ENCODE data around the gene ZNF441. TPM values are rescaled to one million over a fixed set of nuclear protein-coding genes. Genes with fewer than 3 reads are reported as not detected.
"Not testable (repeated sequence)": the region's sequence is repeated elsewhere in the genome, so short reads cannot be mapped to it uniquely, and the experiment has no call there.

Gene ZNF441
- total RNA-seq (2014; rRNA removed; shearing (Covaris generic)) = 5.4 and 8.6 TPM in 2 replicates

- peak; percentile 94 for DNase-seq (ENCODE audit: low read depth)
These were observed at the start of gene ZNF441 for GRCh38 chr19:11766597-11767591. TSS of gene ZNF441 (plus strand) at chr19:11767000. CDS start at chr19:11767194, 194 bp downstream.

DNA sequence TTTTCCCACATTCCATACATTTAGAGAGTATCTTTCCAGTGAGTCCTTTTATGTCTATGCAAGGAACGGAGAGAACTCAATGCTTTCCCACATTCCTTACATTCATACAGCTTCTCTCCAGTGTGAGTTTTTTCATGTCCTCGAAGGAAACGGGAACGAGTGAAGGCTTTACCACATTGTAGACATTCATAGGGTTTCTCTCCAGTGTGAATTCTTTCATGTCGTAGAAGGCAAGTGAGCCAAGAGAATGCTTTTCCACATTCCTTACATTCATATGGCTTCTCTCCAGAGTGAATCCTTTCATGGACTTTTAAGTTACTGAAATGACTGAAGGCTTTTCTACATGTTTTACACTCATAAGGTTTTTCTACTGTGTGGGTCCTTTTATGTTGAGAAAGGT, 45.1 kb upstream of the ZNF441 start:
- DNase-seq (ENCODE audit: low read depth) = no peak

- no peak for DNase-seq (ENCODE audit: low read depth)
These were observed 44.4 kb upstream of the ZNF441 start for GRCh38 chr19:11722414-11722813.

DNA sequence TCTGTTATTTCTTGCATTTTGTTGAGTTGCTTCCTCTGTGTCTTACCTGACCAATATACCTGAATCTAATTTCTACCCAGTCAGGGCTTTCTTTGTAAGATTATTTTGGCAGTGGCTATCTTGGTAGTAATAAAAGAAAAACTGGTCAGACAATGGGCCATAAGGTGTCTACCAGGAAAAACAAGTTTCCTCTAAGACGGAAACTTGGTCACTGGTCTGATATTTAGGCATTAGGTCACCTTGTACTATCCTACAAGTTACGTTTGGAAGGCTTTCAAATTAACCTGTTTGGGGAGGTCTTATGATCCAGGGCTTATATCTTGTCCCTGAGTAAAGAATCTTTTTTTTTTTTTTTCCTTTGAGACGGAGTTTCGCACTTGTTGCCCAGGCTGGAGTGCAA, 37.2 kb upstream of the ZNF441 start:
- no peak for DNase-seq (ENCODE audit: low read depth)

GRCh38 chr19:11735375-11735774, 31.4 kb upstream of the ZNF441 start:
- no peak for DNase-seq (ENCODE audit: low read depth)

- peak; percentile 89 for DNase-seq (ENCODE audit: low read depth)
These were observed 30.1 kb upstream of the ZNF441 start for GRCh38 chr19:11736696-11737095.

GRCh38 chr19:11737964-11738745, 28.6 kb upstream of the ZNF441 start:
- peak; percentile 36 for DNase-seq (ENCODE audit: low read depth)

GRCh38 chr19:11738746-11739620, 27.8 kb upstream of the ZNF441 start, which contains the start of gene ZNF823:
TSS of gene ZNF823 (minus strand) at chr19:11738946. CDS start at chr19:11738819, 127 bp downstream.
- DNase-seq (ENCODE audit: low read depth) = peak; percentile 98

DNA sequence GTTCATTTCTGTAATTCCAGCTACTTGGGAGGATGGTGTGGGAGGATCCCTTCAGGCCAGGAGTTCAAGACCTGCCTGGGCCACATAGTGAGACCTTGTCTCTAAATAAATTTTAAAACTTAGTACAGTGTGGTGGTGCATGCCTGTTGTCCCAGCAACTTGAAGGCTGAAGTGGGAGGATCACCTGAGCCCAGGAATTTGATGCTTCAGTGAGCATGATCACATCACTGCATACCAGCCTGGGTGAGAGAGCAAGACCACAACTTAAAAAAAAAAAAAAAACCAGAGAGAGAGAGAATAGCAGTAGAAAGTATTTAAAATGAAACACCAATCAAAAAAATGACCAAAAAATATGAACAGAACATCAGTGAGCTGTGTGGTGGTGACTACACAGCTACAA, 20.9 kb upstream of the ZNF441 start:
- no peak for DNase-seq (ENCODE audit: low read depth)

DNA sequence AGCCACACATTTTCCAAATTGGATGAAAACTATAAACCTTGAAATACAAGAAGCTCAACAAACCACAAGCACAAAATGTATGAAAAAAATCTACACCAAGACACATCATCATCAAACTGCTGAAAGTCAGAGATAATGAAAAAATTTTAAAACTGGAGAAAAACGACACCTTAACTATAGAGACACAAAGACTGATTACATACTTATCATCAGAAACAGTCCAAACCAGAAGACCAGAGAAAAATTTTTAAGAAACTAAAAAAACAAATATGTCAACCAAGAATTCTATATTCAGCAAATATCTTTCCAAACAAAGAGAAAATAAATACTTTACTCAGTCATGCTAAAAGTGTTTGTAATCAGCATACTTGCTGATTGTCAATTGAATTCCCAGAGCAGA, 19.5 kb upstream of the ZNF441 start:
- no peak for DNase-seq (ENCODE audit: low read depth)

DNA sequence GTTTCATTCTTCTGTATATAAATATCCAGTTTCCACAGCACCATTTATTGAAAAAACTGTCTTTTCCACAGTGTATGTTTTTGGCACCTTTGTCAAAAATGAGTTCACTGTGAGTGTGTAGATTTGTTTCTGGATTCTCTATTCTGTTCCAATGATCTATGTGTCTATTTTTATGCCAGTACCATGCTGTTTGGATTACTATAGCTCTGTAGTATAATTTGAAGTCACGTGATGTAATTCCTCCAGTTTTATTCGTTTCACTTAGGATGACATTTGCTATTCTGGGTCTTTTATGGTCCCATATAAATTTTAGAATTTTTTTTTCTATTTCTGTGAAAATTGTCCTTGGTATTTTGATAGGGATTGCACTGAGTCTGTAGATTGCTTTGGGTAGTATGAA, 17.0 kb upstream of the ZNF441 start:
- no peak for DNase-seq (ENCODE audit: low read depth)

DNA sequence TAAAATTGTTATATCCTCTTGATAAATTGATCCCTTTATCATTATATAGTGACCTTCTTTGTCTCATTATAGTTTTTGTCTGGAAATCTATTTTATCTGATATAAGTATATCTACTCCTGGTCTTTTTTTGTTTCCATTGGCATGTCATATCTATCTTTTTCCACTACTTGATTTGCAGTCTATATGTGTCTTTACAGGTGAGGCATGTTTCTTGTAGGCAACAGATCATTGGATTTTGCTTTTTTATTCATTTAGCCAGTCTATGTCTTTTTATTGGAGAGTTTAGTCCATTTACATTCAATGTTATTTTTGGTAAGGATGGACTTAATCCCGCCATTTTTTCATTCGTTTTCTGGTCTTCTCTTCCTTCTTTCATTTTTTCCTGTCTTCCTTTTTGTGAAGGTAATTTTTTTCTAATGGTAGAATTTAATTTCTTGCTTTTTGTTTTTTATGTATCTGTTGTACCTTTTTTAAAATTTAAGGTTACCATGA, 14.5 kb upstream of the ZNF441 start:
- DNase-seq (ENCODE audit: low read depth) = no peak

DNA sequence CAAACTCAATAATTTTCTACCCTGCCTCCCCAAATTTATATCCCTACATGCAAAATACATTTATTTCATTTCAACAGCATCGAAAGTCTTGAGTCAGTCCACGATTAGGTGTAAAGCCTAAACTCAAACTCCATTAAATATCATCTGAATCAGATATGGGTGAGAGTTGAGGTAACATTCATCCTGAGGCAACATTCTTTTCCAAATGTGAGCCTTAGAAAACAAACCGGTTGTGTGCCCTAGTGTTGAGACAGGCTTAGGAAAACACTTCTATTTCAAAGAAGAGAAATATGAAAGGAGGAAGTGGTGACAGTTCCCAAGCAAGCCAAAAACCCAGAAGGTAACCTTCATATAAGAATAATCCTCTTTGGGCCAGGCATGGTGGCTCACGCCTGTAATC, 12.1 kb upstream of the ZNF441 start:
- DNase-seq (ENCODE audit: low read depth) = no peak

- no peak for DNase-seq (ENCODE audit: low read depth)
These were observed 9.8 kb upstream of the ZNF441 start for GRCh38 chr19:11756965-11757364.

- DNase-seq (ENCODE audit: low read depth) = no peak
These were observed 7.0 kb upstream of the ZNF441 start for GRCh38 chr19:11759805-11760204.

- DNase-seq (ENCODE audit: low read depth) = peak; percentile 13
These were observed 3.7 kb upstream of the ZNF441 start for GRCh38 chr19:11763117-11763516.

DNA sequence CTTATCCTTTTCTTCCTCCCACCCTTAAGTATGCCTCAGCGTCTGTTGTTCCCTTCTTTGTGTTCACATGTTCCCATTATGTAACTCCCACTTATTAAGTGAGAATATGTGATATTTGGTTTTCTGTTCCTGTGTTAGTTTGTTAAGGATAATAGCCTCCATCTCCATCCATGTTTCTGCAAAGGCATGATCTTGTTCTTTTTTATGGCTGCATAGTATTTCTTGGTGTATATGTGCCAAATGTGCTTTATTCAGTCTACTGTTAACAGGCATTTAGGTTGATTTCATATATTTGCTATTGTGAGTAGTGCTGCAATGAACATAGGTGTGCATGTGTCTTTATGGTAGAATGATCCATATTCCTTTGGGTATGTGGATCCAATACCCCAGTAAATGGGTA, 3.2 kb upstream of the ZNF441 start:
- no peak for DNase-seq (ENCODE audit: low read depth)

DNA sequence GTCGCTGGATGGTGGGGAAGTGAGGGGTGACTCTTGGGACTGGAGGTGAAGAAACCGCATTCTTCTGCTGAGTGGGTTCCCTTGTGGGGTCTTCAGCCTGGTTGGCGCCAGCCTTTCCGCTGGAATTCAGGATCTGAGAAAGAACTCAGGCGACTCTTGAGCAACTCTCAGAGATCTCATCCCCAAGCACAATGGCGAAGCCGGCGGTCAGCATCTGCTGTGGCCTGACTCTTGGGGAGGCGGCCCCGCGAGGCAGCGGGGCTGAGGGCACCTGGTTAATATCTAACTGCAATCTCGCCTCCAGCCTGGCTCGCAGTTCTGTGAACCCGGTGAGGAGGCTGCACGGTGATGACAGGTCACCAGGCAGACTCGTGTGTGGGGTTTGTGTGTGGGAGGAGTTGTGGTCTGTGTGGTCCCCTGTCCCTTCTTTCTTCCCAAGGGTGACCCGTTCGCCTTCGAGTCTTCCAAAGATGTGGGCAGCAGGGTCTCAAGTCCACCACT, 883 bp downstream of the ZNF441 start:
- peak; percentile 32 for DNase-seq (ENCODE audit: low read depth)

DNA sequence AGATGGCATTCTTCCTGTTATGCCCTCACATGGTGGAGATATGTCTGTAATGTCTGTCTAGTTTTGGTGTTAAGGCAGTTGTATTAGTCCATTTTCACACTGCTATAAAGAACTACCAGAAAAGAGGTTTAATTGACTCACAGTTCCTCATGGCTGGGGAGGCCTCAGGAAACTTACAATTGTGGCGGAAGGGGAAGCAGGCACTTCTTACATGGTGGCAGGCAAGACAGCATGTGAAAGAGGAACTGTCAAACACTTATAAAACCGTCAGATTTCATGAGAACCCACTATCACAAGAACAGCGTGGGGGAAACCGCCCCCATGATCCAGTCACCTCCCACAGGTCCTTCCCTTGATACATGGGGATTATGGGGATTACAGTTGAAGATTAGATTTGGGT, 3.2 kb downstream of the ZNF441 start:
- no peak for DNase-seq (ENCODE audit: low read depth)

GRCh38 chr19:11771520-11771919, 4.7 kb downstream of the ZNF441 start:
- DNase-seq (ENCODE audit: low read depth) = not testable (repeated sequence)

DNA sequence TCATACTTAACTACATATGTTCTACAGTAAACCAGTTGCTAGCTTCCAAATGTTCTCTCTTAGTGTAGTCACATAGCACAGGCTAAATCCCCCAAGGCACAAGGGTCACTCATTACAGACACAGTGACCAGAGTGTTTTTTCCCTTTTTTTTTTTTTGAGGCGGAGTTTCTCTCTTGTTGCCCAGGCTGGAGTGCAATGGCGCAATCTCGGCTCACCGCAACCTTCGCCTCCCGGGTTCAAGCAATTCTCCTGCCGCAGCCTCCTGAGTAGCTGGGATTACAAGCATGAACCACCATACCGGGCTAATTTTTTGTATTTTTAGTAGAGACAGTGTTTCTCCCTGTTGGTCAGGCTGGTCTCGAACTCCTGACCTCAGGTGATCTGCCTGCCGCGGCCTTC, 9.9 kb downstream of the ZNF441 start:
- not testable (repeated sequence) for DNase-seq (ENCODE audit: low read depth)
